Measurements from ENCODE around the gene CCDC154. TPM values are rescaled to one million over a fixed set of nuclear protein-coding genes. Genes with fewer than 3 reads are reported as not detected.

CCDC154 gene
- total and polyA plus RNA-seq, 3 experiments from 2014 or later = 2.3 to 2.8 TPM; not detected in 1

Other genes with a start within 250 kb of the CCDC154 start
- gene TPSG1, start 219.3 kb downstream of the CCDC154 start, total RNA-seq = not detected
- gene TPSG1, start 219.3 kb downstream of the CCDC154 start, polyA plus RNA-seq = not detected
- not detected for gene TPSB2, start 214.4 kb downstream of the CCDC154 start, total RNA-seq
- gene TPSB2, start 214.4 kb downstream of the CCDC154 start, polyA plus RNA-seq = not detected
- not detected for gene TPSAB1, start 203.9 kb downstream of the CCDC154 start, total RNA-seq
- not detected for gene TPSAB1, start 203.9 kb downstream of the CCDC154 start, polyA plus RNA-seq
- gene TPSD1, start 188.5 kb downstream of the CCDC154 start, total RNA-seq = not detected
- gene TPSD1, start 188.5 kb downstream of the CCDC154 start, polyA plus RNA-seq = not detected
- gene UBE2I, start 134.9 kb downstream of the CCDC154 start, total RNA-seq = 100 to 1,000 TPM; 238 to 257 TPM
- 101 TPM for gene UBE2I, start 134.9 kb downstream of the CCDC154 start, polyA plus RNA-seq
- gene BAIAP3, start 110.9 kb downstream of the CCDC154 start, total RNA-seq = 1 to 10 TPM; 7.2 to 7.5 TPM
- 8.3 TPM for gene BAIAP3, start 110.9 kb downstream of the CCDC154 start, polyA plus RNA-seq
- gene TSR3, start 92.7 kb downstream of the CCDC154 start, total RNA-seq = 100 to 1,000 TPM in 1 of 2 experiments, 10 to 100 TPM in 1; 91.8 to 102 TPM
- gene TSR3, start 92.7 kb downstream of the CCDC154 start, polyA plus RNA-seq = 109 TPM
- gene GNPTG, start 92.6 kb downstream of the CCDC154 start, total RNA-seq = 10 to 100 TPM; 32.3 to 34.4 TPM
- 63.3 TPM for gene GNPTG, start 92.6 kb downstream of the CCDC154 start, polyA plus RNA-seq
- gene UNKL, start 29.9 kb downstream of the CCDC154 start, total RNA-seq = 10 to 100 TPM; 32.9 to 38.0 TPM
- 8.1 TPM for gene UNKL, start 29.9 kb downstream of the CCDC154 start, polyA plus RNA-seq
- 10 to 100 TPM; 27.0 to 27.2 TPM for gene UQCC4, start 23.8 kb downstream of the CCDC154 start, total RNA-seq
- gene UQCC4, start 23.8 kb downstream of the CCDC154 start, polyA plus RNA-seq = 33.7 TPM
- gene PERCC1, start 13.5 kb downstream of the CCDC154 start, total RNA-seq = under 1 TPM; 0.33 to 0.48 TPM
- not detected for gene PERCC1, start 13.5 kb downstream of the CCDC154 start, polyA plus RNA-seq
- 10 to 100 TPM; 52.8 to 59.1 TPM for gene CLCN7, start 30.5 kb upstream of the CCDC154 start, total RNA-seq
- gene CLCN7, start 30.5 kb upstream of the CCDC154 start, polyA plus RNA-seq = 29.3 TPM
- gene PTX4, start 44.4 kb upstream of the CCDC154 start, total RNA-seq = not detected
- not detected for gene PTX4, start 44.4 kb upstream of the CCDC154 start, polyA plus RNA-seq
- gene TELO2, start 48.8 kb upstream of the CCDC154 start, total RNA-seq = 10 to 100 TPM; 84.7 to 84.9 TPM
- 14.0 TPM for gene TELO2, start 48.8 kb upstream of the CCDC154 start, polyA plus RNA-seq
- gene TMEM204, start 89.1 kb upstream of the CCDC154 start, total RNA-seq = 10 to 100 TPM; 27.1 to 30.9 TPM
- gene TMEM204, start 89.1 kb upstream of the CCDC154 start, polyA plus RNA-seq = 68.4 TPM
- gene IFT140, start 167.5 kb upstream of the CCDC154 start, total RNA-seq = 1 to 10 TPM; 6.1 to 8.4 TPM
- 5.5 TPM for gene IFT140, start 167.5 kb upstream of the CCDC154 start, polyA plus RNA-seq
- gene CRAMP1, start 167.8 kb upstream of the CCDC154 start, total RNA-seq = 10 to 100 TPM; 22.1 to 24.3 TPM
- 3.0 TPM for gene CRAMP1, start 167.8 kb upstream of the CCDC154 start, polyA plus RNA-seq
- 100 to 1,000 TPM; 106 TPM for gene JPT2, start 233.7 kb upstream of the CCDC154 start, total RNA-seq
- 12.5 TPM for gene JPT2, start 233.7 kb upstream of the CCDC154 start, polyA plus RNA-seq

All from CD8-positive, alpha-beta memory T cell (primary cell).